HG02938 (cell line): ENCODE measurements around the gene MAGI1.

Source experiments
- ATAC-seq: cut with Tn5 transposase; IDR thresholded peaks from one replicate; pipeline ENCODE4 v1.9.1; 2021; ENCODE audit warnings: mild to moderate bottlenecking, moderate library complexity; ENCODE audit not compliant: unreplicated experiment

The MAGI1 gene

DNA sequence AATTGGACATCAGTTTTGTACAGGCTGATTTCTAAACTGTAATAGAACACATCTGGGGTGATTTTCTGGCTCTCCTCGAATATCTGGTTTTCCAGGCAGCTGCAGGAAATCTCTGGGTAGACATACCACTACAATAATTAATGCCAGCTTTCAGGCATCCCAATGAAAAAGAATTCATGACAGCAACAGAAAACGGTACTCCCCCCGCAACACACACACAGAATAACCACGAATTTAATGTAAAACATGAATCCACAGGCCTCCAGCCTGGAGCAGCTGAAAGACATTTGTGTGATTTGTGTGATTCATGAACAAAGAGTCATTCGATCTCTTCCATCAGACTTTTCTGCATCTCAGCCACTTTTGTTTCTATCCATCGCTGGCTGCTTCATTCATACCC, 262.2 kb downstream of the MAGI1 start:
- ATAC-seq, result no peak

DNA sequence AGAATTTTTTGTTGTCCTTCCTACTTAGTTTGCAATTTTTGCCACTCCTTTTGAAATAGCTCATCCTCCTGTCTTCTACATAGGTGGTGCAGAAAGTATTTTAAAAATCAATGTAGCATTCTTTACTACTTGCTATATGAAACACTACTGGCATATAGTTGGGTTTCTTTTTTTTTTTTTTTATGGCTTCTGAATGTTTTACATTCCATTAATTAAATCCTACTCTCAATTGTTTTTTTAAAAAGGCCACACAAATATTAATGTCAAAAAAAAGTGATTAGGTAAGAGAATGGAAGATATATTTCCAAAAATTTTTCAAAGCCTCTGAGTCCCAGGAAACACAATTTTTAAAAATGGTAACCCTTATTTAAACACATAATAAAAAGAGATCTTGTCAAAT, 262.6 kb downstream of the MAGI1 start:
- ATAC-seq, result no peak

DNA sequence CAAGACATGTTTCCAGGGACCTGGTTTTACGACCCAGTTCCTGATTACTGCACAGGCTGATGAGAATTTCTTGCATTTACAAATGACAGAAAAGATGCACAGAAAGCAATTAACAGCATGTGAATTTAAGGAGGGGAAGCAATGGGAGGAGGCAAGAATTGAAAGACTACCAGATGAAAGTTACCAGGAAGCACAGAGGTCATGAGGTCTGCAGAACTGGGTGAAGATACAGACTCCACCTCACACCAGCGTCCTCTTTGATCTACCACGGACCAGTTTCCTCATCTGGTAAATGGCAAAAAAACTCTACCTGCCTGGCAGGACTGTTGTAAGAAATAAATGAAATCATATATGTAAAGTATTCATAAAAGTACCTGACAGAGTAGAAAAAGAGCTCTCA, 266.0 kb downstream of the MAGI1 start:
- no peak for ATAC-seq

DNA sequence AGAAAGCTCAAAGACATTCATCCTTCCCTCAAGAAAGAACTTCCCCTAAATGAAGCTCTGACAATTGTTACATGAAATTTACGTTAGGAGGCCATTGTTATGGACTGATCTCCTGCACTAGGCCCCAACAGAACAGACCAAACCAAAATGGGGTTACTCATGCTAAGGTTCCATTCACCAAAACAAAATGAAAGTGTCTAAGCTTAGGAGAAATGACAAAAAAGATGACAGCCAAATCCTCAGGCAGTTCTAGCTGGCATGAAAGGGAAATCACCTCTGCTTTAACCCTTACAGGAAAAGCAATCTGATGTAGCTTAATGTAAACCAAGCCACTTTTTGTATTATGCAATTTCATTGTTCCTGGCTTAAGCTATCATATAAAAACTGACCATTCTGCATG, 271.2 kb downstream of the MAGI1 start:
- no peak for ATAC-seq

DNA sequence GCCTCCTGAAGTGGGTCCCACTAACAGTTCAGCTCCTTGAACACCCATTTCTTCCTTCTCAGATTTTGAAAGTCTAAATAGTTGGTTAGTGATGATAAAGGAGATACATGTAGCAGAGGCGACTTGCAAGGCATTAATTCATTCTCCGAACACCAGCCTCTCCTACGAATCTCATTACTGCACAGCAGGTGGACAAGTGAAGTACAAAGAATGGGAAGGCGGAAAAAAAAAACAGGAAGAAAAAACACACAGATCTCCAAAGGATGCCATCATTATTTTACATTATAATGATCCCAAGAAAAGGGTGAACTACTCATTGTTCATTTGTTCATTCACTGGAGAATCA, 276.5 kb downstream of the MAGI1 start:
- ATAC-seq, result no peak

DNA sequence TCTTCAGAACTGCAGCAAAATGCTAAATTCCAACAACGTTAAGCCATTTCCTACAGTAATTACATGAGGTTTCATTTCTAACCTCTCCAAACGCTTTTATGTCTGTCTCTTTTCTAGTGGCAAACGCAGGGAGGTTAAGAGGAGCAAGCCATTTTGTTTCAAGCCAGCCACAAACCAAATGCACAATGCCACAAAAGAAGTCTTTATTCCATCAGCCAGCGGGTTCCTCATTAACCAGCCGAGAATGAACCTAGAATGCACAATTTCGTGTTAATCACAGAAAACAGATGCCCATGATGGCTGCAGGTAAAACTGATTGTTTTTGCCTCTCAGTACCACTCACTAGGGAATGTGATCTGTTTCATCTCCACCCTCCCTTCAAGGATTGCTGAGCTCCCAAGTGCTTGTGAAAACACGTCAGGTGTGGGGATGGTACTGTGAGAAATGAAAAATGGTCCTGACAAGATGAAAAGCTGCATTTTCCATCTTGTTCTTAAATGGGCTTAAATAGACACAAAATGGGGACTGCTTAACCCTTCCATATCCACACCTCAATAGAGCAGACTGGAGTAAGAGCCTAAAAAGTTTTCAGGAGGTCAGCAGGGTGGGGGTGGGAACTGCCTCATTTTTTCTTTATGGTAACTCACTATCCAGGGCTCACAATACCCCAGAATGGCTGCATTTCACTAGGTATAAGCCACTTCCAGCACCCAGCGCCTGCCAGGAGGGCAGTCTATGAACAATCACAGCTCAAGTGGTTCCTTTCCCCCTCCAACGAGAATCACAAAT, 277.1 kb downstream of the MAGI1 start:
- ATAC-seq, result no peak

DNA sequence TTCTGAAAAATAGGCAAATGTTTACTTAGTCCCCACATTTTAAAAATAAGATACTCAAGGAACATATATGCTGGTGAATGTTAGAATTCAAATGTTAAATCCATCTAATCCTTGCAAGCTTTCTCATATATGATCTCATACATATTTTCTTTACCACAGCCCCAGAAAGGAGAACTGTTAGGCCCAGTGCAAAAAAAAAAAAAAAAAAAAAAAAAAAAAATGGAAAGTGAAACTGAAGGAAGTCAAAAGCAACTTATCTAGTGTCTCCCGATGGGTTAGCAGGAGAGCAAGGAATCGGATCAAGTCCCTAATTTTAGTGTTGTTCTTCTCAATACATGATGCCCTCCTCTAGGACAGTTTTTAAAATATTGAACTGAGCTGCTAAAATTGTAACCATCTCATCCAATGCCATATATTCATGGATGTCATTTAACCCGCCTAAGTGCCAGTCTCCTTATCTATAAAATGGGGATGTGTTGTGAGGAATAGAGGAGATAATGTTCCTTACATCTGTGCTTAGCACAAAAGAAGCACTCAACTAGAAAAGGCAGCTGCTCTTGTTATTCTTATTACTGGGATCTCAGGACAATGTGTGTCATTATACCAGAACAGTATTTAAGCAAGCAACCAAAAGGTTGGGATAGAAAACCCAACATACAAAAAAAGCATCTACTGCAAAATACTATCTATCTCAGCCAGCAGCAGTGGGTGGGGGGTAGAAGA, 279.7 kb downstream of the MAGI1 start:
- no peak for ATAC-seq

DNA sequence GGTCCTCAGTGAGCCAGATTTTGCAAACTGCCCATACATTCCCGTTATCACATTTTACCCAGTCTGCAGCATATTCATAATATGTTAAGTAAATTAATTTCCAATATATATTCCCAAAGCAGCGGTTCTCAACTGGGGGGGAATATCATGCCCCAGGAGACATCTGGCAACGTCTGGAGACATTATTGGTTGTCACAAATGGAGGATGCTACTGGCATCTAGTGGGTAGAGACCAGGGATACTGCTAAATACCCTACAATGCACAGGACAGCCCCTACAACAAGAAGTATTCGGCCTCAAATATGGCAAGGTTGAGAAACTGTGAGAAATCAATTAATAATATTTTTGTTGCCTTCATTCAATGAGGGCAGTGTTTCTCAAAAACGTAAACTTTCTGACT, 280.3 kb downstream of the MAGI1 start:
- no peak for ATAC-seq

DNA sequence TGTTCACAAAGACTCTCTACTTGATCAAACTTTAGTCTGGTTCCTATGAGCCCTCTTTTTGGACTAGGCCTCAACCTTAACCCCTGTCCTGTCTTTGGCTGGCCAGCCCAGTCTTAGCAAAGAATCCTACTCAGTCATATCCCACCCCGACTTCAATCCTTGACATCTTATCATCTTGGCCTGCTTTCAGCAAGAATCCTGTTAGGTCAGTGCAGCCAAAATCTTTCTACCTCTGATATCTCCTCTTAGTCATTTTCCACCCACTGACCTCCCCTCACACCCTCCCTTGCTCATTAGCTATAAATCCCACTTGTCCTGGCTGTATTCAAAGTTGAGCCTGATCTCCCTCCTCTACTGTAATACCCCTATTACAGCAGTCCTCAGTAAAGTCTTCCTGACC, 286.1 kb downstream of the MAGI1 start:
- ATAC-seq, result no peak

DNA sequence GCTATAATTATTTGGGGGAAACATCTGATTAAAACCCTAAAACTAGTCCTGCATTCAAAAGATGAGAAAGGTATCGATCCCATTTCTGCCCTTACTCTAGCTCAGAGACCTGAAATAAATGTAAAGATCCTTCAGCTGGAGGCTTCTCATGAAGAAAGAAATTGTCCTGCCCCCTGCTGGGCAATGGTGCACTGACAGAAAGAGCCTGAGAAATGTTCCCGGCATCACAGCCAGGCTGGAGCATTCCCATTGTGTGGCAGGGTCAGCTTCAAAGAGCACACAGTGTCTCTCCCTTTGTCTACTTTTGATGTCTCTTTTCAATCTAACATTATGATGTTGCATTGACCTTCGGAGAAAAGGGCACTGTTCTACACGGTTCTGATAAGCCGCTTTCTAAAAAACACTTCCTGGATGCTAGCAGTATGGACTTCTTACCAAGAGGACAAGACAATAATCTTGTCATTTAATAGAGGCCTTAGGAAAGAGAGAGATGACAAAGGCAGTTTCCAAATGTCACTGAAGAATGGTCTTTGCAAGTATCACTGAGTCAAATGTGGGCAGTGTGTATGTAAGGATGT, 287.5 kb downstream of the MAGI1 start:
- ATAC-seq, result no peak

DNA sequence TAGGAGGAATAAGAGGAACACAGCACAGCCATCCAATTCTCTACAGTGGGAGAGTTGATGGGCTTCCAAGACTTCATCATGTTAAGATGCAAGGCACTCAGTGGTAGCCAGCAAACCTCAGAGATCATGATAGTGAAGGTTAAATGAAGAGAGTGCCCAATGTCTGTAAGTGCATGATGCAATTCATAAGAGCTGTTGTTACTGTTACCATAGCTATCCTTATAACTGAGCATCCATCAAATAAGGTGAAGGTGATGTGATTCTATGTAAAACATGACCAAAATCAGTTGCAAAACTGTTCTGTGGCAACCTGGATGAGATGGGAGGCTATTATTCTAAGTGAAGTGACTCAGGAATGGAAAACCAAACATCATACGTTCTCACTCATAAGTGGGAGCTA, 289.7 kb downstream of the MAGI1 start:
- no peak for ATAC-seq

DNA sequence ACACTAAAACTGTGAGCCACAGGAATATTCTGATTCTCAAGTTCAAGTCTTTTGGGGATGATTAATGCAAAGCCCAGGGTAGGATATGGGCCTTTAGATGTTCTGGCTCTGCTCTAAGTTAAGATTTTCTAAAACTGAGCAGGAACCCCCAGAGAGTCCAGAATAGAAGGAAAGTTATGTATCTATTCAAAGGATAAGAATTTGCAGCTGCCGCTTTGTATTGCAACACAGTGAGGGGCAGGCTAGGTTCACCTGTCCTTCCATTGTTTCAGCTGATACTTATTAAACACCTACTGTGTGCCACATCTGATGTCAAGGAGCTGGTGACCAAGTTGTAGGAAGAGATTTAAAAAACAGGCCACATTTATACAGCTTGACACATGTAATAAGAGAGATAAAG, 290.4 kb downstream of the MAGI1 start:
- ATAC-seq, result no peak

DNA sequence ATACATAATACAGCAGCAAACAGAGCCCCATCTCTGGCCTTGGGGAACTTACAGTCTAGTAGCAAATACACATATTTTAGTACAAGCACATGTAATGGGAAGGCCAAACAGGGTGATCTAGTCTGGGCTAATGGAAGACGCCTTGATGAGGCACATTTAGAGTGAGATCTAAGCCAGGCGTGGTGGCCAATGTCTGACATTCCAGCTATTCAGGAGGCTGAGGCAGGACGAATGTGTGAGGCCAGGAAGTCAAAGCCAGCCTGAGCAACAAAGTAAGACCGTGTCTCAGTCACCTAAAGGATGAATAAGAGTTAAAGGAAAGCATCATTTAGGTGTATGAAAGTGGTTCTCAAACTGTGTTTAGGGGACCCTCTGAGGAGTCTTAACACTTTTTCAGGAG, 291.9 kb downstream of the MAGI1 start:
- no peak for ATAC-seq

DNA sequence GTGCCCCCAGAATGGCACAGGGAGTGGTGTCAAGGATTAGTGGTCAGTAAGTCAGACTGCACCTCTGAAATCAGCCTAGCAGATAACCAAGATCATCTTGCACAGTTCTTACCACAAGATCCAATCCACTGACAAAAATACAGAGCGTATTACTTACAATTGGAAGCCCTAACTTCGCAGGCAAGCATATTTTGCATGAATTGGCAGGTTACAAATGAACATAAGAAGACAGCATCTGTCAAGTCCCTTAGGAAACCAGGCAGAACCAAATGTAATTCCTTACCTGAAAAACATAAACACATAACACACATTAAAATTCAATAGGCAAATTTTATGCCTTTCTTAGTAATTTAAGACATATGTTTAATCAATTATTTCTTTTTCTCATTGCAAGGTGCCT, 293.4 kb downstream of the MAGI1 start:
- ATAC-seq, result no peak

DNA sequence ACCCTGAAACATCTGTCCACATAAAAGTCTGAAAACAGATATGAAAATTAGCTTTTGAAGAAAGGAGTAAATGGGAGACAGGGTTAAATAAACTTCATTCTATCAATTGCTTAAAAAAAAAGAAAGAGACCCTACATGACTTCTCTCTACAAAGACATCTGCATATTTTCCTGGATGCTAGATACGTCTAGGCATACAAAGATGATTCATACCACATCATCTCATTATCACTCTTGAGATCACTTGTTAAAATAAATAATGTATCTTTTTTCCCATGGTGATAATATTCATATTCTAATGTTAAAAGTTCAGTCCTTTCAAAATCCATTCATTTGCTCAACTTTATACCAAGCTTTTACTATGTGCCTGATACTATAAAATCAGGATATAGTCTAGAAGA, 295.8 kb downstream of the MAGI1 start:
- no peak for ATAC-seq

DNA sequence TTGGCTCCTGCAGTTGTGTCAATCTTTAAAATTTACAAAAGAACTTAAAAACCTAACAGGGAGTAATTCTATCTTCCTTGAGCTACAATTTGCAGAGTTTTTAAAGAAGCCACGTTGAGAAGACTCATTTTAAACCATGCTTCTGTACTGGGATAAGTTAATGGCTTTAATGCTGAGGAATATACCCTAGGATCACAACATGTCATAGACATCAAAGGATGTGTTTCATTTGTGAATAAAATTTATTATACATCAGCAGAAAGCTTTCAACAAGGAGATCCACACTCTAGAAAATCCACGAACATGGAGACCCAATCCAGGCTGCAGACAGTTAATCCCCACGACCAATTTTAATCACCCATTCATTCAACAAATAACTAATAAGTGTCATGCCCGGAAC, 297.2 kb downstream of the MAGI1 start:
- no peak for ATAC-seq

DNA sequence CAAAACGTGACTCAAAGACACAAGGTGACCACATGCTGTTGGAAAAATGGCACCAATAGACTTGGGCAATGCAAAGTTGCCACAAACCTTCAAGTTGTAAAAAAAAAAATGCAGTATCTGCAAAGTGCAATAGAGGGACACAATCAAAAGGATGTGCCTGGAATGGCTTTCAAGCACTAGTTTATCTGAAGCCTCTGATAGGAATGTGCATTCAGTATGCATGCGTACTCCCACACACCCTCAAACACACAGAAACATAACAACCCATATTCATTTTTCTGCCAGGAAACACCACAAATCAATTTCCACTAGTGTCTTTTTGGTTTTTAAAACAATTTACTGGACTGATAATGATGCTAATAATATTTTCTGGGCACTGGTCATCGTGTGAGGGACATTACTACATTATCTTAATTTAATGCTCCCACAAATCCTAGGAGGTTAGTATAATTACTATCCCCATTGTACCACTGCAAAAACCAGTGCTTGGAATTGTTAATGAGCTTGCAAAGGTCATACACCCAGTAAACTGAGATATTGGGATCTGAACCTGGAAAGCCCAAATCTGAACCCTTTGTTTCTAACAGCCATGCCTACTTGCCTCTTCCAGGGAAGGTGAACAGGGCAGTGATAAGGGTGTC, 298.7 kb downstream of the MAGI1 start:
- ATAC-seq, result no peak

DNA sequence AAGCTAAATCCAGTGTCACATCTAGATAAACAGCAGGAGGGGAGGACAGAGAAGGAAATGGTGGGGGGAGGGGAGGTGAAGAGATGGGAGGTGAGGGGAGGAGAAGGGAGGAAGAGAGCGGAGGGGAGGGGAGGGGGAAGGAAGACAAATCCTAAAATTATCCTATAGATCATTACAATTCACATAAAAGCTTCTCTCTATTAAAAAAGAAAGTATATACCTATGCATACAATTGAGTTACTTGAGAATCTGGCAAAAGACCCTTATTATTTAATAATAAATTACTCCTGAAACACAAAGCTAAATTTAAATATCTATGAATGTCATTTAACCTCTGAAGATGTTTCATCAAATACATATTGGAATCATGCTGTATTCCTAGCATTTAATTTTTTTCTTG, 303.9 kb downstream of the MAGI1 start:
- no peak for ATAC-seq

DNA sequence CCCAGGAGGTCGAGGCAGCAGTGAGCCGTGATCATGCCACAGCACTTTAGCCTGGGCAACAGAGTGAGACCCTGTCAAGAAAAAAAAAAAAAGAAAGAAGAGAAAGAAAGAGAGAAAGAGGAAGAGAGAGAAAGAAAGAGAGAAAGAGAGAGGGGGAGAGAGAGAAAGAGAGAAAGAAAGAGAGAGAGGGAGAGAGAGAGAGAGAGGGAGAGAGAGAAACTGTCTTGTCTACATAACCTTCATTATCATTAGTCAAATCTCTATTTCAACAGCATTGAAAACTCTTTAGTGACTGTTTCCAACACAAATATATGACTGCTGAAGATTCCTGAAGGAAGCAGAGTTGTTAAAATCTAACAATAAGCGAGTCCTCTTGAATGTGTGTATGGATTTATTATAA, 304.3 kb downstream of the MAGI1 start:
- no peak for ATAC-seq

DNA sequence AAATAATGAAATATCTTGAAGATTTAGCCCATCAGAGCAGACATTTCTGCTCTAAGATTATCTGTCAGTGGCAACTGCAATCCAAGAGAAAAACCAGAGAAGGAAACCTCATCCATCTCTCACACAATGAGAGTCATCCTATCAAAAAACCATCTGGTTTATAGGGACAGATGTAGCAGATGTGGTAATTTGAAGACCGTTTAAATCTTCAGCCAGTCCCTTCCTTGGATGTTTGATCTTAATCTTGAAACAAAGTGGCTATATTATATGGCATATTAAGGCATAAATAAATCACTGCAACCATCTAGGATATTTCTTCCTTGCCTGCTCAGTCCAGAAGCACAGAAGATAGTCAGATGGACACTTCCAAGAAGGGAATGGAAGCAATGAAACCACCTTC, 305.3 kb downstream of the MAGI1 start:
- ATAC-seq, result no peak

DNA sequence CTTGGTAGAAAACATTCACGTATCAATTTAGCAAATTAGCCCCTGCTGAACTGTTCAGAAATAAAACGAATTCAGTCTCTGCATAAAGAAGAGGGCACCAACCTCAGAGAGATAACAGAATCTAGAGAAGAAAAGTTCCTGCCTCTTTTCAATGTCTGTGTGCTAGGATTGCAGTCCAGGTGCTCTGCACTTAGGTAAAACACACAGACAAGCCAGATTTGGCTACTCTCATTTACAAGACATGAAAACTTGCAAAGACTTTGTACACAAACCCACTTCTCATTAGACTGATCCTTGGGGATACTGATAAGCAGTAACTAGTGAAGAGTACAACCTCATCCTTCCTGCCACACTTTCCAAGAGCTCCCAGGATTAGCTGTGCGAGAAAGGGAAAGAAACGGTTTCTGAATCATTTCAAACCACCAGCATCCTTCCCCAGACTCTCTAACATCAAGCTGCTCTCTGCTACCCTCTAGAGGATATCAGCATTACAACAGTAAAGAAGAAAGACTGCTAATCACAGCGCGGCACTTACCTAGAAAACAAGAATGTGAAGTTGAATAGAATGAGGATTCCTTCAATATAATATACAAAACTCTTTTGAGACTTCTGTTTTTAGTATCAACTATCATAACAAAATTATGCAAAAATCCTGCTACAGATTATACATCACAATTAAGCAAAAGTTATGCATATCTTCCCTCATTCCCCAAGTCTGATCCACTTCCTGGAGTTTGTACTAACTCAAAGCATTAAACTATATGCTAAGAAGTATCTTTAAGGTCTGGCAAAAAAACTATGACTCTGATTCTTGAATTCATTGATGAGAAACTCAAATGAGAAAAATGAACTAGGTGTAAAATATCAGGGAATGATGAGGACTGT, 306.4 kb downstream of the MAGI1 start:
- peak; percentile 93 for ATAC-seq
